ENCODE data around the gene ZSWIM3. TPM values are rescaled to one million over a fixed set of nuclear protein-coding genes. Genes with fewer than 3 reads are reported as not detected.

ZSWIM3 gene
- total and polyA plus RNA-seq, 2 of the 13 experiments (the other 11 are each of a cell fraction or from before 2014, with no cell fraction given) = 5.2 to 5.8 TPM

GRCh38 chr20:45880988-45881788 lies 23.8 kb downstream of the ZSWIM3 start, which contains the start of gene ZSWIM1 (continued):
- TF ChIP-seq ZNF318 (CRISPR knock-in tag; IDR thresholded peaks at IDR 0.05) (0 out of 2 replicates have a peak, but pooled peaks have one; percentile 69), HMG20B (CRISPR knock-in tag; conservative IDR thresholded peaks at IDR 0.05) (0 out of 2 replicates have a peak, but pooled peaks have one; percentile 24), RAD21 (CRISPR knock-in tag; IDR thresholded peaks at IDR 0.05) (peak; percentile 34; the same call in 1 of the 2 replicates), POGK (CRISPR knock-in tag; conservative IDR thresholded peaks at IDR 0.05) (peak; percentile 61; the same call in 1 of the 2 replicates), RFXANK (CRISPR knock-in tag; IDR thresholded peaks at IDR 0.05) (peak; percentile 89), ZMAT3 (CRISPR knock-in tag; conservative IDR thresholded peaks at IDR 0.05) (peak; percentile 75; the same call in 1 of the 2 replicates), BCLAF1 (IDR thresholded peaks at IDR 0.05) (no peak), ZNF510 (CRISPR knock-in tag; IDR thresholded peaks at IDR 0.05; ENCODE audit: low read depth) (0 out of 2 replicates have a peak, but pooled peaks have one; percentile 83), ZNF614 (CRISPR knock-in tag; IDR thresholded peaks at IDR 0.05; ENCODE audit: borderline replicate concordance) (no peak), MIER2 (CRISPR knock-in tag; IDR thresholded peaks at IDR 0.05) (peak; percentile 29; the same call in 1 of the 2 replicates), SMYD3 (CRISPR knock-in tag; IDR thresholded peaks at IDR 0.05) (peak; percentile 85; the same call in 1 of the 2 replicates), GATAD2A (CRISPR knock-in tag; IDR thresholded peaks at IDR 0.05) (peak; percentile 30; the same call in 1 of the 2 replicates), SNAI1 (CRISPR knock-in tag; IDR thresholded peaks at IDR 0.05; ENCODE audit: borderline replicate concordance) (no peak), RFX3 (CRISPR knock-in tag; IDR thresholded peaks at IDR 0.05) (peak; percentile 100), ZFAT (CRISPR knock-in tag; conservative IDR thresholded peaks at IDR 0.05) (no peak), CBFB (CRISPR knock-in tag; IDR thresholded peaks at IDR 0.05) (peak; percentile 90), CBX5 (CRISPR knock-in tag; IDR thresholded peaks at IDR 0.05; ENCODE audit: borderline replicate concordance) (0 out of 2 replicates have a peak, but pooled peaks have one; percentile 65)

All from HepG2 (cell line).